ENCODE measurements around the gene MICAL2. TPM values are rescaled to one million over a fixed set of nuclear protein-coding genes. Genes with fewer than 3 reads are reported as not detected.

The MICAL2 gene
- total RNA-seq, 1 experiment from 2014 or later: 37.4 TPM

- H3K36me3 ChIP-seq (ENCODE audit: control insufficient read depth in 1 of 2, insufficient read depth in 2 of 2, low read length in 2 of 2): no peaks in the 10 kb centered on the region
- H4K20me1 ChIP-seq (ENCODE audit: insufficient read depth): no peaks in the 10 kb centered on the region
- no peak for DNase-seq (ENCODE audit: low read depth, low spot score)
- BruUV-seq (replicated peaks): no TSS peak
- no peaks in the 10 kb centered on the region for H3K27me3 ChIP-seq (ENCODE audit: insufficient read depth, low read length)
- no peak for ATAC-seq
- no peak overlapping the region for H3K4me2 ChIP-seq (ENCODE audit: low read length)
- no peak overlapping the region for H2AFZ ChIP-seq (ENCODE audit: low read depth, low read length, poor library complexity, severe bottlenecking)
- CTCF ChIA-PET: no interaction called here
- H3K9ac ChIP-seq (ENCODE audit: low read length): no peak overlapping the region
- H3K27ac ChIP-seq (ENCODE audit: low read depth, low read length): no peak overlapping the region
- H3K4me1 ChIP-seq (ENCODE audit: control insufficient read depth in 1 of 2, insufficient read depth in 2 of 2, low read length in 2 of 2): peaks cover 0 to 14% of the 10 kb centered on the region in 2 experiments; a peak in 1 of 4 replicates
- H3K9me2 ChIP-seq (ENCODE audit: insufficient read depth): no peaks in the 10 kb centered on the region
- TF ChIP-seq POLR2A (IDR thresholded peaks at IDR 0.05; ENCODE audit: borderline replicate concordance, extremely low read depth, insufficient read depth, insufficient read length): no peak
- no peak for TF ChIP-seq CEBPB (IDR thresholded peaks at IDR 0.05; ENCODE audit: low read depth)
- TF ChIP-seq ELF1 (IDR thresholded peaks at IDR 0.05; ENCODE audit: borderline replicate concordance, low read depth): no peak
- TF ChIP-seq FOSL1 (IDR thresholded peaks at IDR 0.05; ENCODE audit: low read depth): no peak
- TF ChIP-seq EZH2 (IDR thresholded peaks at IDR 0.05): no peak
- no peak for TF ChIP-seq POLR2AphosphoS5 (IDR thresholded peaks at IDR 0.05; ENCODE audit: low read depth, low read length)
- no peak for TF ChIP-seq MAX (IDR thresholded peaks at IDR 0.05)
- TF ChIP-seq ZFX (IDR thresholded peaks at IDR 0.05): no peak
- TF ChIP-seq RAD21 (IDR thresholded peaks at IDR 0.05; ENCODE audit: low read depth): no peak
- TF ChIP-seq EGR1 (IDR thresholded peaks at IDR 0.05; ENCODE audit: low read depth): no peak
- TF ChIP-seq, protein P1, sequence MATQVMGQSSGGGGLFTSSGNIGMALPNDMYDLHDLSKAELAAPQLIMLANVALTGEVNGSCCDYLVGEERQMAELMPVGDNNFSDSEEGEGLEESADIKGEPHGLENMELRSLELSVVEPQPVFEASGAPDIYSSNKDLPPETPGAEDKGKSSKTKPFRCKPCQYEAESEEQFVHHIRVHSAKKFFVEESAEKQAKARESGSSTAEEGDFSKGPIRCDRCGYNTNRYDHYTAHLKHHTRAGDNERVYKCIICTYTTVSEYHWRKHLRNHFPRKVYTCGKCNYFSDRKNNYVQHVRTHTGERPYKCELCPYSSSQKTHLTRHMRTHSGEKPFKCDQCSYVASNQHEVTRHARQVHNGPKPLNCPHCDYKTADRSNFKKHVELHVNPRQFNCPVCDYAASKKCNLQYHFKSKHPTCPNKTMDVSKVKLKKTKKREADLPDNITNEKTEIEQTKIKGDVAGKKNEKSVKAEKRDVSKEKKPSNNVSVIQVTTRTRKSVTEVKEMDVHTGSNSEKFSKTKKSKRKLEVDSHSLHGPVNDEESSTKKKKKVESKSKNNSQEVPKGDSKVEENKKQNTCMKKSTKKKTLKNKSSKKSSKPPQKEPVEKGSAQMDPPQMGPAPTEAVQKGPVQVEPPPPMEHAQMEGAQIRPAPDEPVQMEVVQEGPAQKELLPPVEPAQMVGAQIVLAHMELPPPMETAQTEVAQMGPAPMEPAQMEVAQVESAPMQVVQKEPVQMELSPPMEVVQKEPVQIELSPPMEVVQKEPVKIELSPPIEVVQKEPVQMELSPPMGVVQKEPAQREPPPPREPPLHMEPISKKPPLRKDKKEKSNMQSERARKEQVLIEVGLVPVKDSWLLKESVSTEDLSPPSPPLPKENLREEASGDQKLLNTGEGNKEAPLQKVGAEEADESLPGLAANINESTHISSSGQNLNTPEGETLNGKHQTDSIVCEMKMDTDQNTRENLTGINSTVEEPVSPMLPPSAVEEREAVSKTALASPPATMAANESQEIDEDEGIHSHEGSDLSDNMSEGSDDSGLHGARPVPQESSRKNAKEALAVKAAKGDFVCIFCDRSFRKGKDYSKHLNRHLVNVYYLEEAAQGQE (IDR thresholded peaks at IDR 0.05; ENCODE audit: low read depth): no peak
- TF ChIP-seq, protein P2, sequence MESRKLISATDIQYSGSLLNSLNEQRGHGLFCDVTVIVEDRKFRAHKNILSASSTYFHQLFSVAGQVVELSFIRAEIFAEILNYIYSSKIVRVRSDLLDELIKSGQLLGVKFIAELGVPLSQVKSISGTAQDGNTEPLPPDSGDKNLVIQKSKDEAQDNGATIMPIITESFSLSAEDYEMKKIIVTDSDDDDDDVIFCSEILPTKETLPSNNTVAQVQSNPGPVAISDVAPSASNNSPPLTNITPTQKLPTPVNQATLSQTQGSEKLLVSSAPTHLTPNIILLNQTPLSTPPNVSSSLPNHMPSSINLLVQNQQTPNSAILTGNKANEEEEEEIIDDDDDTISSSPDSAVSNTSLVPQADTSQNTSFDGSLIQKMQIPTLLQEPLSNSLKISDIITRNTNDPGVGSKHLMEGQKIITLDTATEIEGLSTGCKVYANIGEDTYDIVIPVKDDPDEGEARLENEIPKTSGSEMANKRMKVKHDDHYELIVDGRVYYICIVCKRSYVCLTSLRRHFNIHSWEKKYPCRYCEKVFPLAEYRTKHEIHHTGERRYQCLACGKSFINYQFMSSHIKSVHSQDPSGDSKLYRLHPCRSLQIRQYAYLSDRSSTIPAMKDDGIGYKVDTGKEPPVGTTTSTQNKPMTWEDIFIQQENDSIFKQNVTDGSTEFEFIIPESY (IDR thresholded peaks at IDR 0.05; ENCODE audit: extremely low read depth, insufficient replicate concordance, low read length): no peak
- TF ChIP-seq SIN3A (IDR thresholded peaks at IDR 0.05; ENCODE audit: low read depth): no peak
- TF ChIP-seq CBX3 (IDR thresholded peaks at IDR 0.05; ENCODE audit: low read depth): no peak
- no peak for TF ChIP-seq SP1 (IDR thresholded peaks at IDR 0.05; ENCODE audit: low read depth)
- no peak for TF ChIP-seq SRF (IDR thresholded peaks at IDR 0.05; ENCODE audit: low read depth)
- POLR2A ChIA-PET: no interaction called here
- H3K79me2 ChIP-seq (ENCODE audit: insufficient read depth, low read length): no peaks in the 10 kb centered on the region
- RAD21 ChIA-PET (ENCODE audit: low non-redundant PET in 1 of 2, low total read pairs in 2 of 2, uncharacterized antibody in 2 of 2, unreplicated experiment in 2 of 2): no interaction called here
- intact Hi-C loops (cut with micrococcal nuclease): no loop called here
- no peak overlapping the region for H3K4me3 ChIP-seq (replicated peaks in 1 of 2; ENCODE audit: low read depth in 1 of 2, low read length in 2 of 2)
- H3K9me3 ChIP-seq (ENCODE audit: control insufficient read depth in 1 of 2, insufficient read depth in 1 of 2, low read depth in 1 of 2, low read length in 2 of 2): no peaks in the 10 kb centered on the region
These were observed 164.3 kb downstream of the MICAL2 start for GRCh38 chr11:12274558-12275197.

All from HCT116 (cell line).